Effector CD4-positive, alpha-beta T cell (primary cell): ENCODE results near the gene GPC5.

ENCODE experiments used
- DNase-seq: peaks from one replicate; pipeline ENCODE4 v3.0.0-alpha.2; 2020

GPC5 gene

GRCh38 chr13:91598655-91599054 lies 200.2 kb downstream of the GPC5 start:
- DNase-seq = no peak

GRCh38 chr13:91601273-91601672 lies 202.9 kb downstream of the GPC5 start:
- DNase-seq = no peak

- no peak for DNase-seq
Observed at GRCh38 chr13:91601807-91602206, 203.4 kb downstream of the GPC5 start.

- DNase-seq = no peak
Observed at GRCh38 chr13:91609353-91609752, 210.9 kb downstream of the GPC5 start.

GRCh38 chr13:91618315-91618714 lies 219.9 kb downstream of the GPC5 start:
- no peak for DNase-seq

- no peak for DNase-seq
Observed at GRCh38 chr13:91620670-91621141, 222.3 kb downstream of the GPC5 start.

GRCh38 chr13:91621161-91621560 lies 222.7 kb downstream of the GPC5 start:
- no peak for DNase-seq

- no peak for DNase-seq
Observed at GRCh38 chr13:91621963-91622362, 223.5 kb downstream of the GPC5 start.

- no peak for DNase-seq
Observed at GRCh38 chr13:91622778-91623550, 224.5 kb downstream of the GPC5 start.

GRCh38 chr13:91627952-91628739 lies 229.7 kb downstream of the GPC5 start:
- DNase-seq = no peak

GRCh38 chr13:91630946-91631345 lies 232.5 kb downstream of the GPC5 start:
- no peak for DNase-seq

- no peak for DNase-seq
Observed at GRCh38 chr13:91632086-91632485, 233.7 kb downstream of the GPC5 start.

- DNase-seq = no peak
Observed at GRCh38 chr13:91639330-91639729, 240.9 kb downstream of the GPC5 start.

GRCh38 chr13:91643394-91643793 lies 245.0 kb downstream of the GPC5 start:
- DNase-seq = no peak

- no peak for DNase-seq
Observed at GRCh38 chr13:91644806-91645205, 246.4 kb downstream of the GPC5 start.

GRCh38 chr13:91647361-91647990 lies 249.1 kb downstream of the GPC5 start:
- no peak for DNase-seq

- no peak for DNase-seq
Observed at GRCh38 chr13:91648012-91648411, 249.6 kb downstream of the GPC5 start.

GRCh38 chr13:91649456-91649855 lies 251.0 kb downstream of the GPC5 start:
- no peak for DNase-seq

- DNase-seq = no peak
Observed at GRCh38 chr13:91652404-91653301, 254.2 kb downstream of the GPC5 start.

GRCh38 chr13:91655731-91656130 lies 257.3 kb downstream of the GPC5 start:
- no peak for DNase-seq

- no peak for DNase-seq
Observed at GRCh38 chr13:91657283-91657682, 258.9 kb downstream of the GPC5 start.

GRCh38 chr13:91659256-91660075 lies 261.0 kb downstream of the GPC5 start:
- DNase-seq = no peak
